LoVo (cell line): ENCODE measurements around the gene CABLES2.
A peak's percentile ranks its signal among the peaks of the same experiment; 100 is the strongest.
"Not testable (repeated sequence)": the region's sequence is repeated elsewhere in the genome, so short reads cannot be mapped to it uniquely, and the experiment has no call there.

ENCODE experiments used
- DNase-seq: peaks from one replicate; pipeline ENCODE4 v3.0.0-alpha.2; 2016; ENCODE audit warnings: low spot score

CABLES2 gene

DNA sequence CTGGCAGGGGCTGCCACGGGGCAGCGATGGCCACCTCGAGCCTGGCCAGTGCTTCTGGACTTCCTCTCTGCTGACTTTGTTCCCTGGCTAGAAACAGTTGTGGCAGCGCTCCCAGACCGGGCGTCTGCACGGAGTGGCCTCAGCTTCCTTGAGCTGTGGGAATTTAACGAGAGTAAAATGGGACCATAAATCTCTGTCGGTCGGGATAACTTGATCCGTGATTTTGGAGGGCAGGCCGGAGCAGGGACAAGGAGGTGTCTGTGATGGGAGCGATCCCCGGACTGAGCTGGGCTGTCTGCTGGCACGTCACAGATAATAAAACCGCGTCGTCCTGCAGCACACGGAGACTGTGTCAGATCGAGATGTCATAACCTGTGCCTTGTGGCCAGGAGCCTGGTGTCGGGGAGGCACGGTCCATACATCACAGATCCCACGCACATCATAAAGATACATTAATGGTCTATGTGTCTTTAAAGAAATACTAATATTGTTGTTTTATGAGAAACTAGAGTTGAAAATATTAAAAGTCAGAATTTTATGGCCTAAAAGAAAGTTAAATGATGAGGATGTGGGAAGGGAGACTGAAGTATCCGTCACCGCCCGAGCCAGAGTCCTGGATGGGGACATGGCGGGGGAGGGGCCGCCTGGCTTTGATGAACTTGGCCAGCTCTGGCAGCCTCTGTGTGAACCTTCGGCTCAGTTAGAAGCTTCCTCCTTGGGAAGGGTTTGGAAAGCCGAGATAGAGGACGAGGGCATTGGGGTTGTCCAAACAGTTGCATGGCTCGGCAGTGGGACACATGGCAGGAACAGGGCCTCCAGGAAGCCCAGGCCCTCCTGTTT lies 26.8 kb upstream of the CABLES2 start:
- no peak for DNase-seq

DNA sequence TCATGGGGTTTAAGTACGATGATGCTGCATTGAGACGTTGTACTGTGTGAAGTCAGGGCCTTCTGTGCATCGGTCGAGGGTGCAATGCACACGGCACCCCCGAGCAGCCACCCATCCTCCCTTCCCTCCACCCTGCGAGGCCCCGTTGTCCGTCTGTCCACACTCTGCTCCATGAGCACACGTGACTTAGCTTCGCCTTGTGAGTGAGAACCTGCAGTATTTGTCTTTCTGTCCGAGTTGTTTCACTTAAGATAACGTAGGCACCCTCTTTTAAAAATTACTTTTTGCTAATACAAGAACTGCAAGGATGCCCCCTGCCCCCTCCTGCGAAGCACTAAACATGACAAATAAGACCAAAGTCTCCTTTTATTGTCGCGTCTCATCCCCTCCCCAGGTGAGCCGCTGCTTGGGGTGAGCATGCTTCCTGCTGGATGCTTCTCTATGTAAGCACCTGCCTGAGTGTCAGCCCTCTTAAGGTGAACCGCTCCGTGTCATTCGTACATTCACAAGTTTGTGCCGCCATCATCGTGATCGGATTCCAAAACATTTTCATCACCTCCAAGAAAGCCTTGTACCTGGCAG lies 23.9 kb upstream of the CABLES2 start:
- DNase-seq = no peak

DNA sequence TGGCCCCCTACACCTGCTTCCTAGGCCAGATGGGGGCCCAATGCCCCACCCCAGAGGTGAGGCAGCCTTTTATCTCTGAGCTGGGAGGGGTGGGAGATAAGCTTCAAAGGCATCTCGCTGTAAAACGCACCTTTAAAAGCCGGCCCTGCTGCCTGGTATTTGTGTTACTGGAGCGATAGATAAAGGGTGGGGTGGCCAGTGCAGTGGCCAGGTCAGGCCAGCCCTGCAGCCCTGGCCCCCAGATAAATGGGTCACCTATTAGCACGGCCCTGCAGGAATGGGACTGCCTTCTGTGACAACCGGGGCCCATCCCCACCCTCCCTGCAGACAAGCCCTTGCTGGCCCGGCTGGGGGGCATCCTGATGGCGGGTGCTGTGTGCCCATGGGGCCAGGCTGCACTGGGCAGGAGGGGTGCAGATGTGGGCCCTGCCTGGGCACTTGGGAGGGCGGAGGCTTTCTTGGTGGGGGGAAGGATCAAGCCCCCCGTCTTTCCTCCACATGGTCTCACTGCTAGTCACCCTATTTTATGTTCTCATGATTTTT lies 23.3 kb upstream of the CABLES2 start:
- DNase-seq = no peak

DNA sequence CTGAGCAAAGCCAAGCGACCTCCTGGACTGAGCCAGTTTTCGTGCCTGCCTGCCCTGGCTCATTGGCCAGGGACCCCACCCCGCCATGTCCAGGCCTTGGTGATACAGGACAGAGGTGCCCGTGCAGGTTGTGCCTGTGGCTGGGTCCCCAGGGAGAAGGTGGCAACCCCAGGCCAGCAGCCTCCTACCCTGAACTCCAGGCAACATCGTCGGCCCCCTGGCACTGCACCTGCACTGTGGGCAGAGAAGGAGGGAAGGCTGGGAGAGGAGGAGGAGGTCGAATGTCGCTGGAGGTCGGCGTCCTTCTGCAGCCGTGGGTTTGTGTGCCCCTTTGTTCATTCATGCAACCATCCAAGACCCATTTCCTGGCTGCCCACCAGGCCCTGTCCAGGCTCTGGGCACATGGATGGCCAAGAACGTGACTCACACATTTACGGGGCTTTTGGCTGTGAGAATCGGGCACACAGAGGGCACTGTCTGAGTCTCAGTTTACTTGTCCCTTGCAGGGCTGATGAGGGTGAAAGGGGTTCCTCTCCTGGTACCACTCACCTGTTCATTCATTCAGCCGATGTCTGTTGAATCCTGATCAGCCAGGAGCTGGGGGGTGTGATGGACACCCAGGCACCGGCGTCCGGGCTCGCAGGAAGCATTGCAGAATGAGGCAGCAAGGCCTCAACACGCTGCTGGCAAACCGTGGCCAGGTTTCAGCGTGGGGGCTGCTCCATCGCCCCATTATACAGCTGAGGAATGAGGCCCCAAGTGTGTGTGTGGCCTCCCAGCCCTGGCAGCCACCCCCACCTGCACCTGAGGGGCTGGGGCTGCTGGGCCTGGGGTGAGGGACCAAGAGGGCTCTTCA lies 22.6 kb upstream of the CABLES2 start:
- no peak for DNase-seq

DNA sequence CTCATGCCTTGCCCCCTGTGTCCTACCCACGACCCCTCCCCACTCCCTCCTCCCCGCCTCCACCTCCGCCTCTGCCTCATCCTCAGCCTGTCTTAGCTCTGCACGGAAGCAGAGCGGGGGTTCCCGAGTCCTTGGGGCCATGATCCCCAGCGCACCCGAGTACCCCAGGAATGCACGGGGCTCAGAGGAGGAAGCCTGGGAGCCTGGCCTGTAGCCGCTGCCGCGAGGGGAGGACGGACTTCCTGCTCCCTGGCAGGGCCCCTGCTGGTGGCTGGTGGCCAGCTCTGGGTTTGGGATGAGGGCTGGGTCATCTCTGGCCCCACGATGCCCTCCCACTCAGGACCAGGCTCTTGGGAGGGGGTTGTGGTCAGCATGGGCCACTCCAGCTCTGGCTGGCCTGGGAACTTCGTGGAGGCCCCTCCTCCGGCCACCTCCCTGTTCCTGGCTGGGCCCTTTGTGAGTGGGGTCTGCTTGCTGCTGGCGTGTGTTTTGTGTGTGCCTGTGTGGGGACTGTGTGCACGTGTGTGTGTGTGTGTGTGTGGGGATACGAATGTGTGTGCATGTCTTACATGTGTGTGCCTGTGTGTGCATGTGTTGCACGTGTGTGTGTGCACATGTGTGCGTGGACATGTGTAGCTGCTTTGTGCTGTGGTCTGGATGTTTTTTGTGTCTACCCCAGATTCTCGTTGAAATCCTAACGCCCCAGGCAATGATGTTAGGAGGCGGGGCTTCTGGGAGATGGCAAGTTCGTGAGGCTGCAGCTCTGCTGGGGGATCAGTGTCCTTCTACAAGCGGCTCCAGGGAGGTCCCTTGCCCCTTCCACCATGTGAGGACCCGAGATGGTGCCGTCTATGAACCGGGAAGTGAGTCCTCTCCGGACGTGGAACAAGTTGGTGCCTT lies 21.6 kb upstream of the CABLES2 start:
- DNase-seq = no peak

DNA sequence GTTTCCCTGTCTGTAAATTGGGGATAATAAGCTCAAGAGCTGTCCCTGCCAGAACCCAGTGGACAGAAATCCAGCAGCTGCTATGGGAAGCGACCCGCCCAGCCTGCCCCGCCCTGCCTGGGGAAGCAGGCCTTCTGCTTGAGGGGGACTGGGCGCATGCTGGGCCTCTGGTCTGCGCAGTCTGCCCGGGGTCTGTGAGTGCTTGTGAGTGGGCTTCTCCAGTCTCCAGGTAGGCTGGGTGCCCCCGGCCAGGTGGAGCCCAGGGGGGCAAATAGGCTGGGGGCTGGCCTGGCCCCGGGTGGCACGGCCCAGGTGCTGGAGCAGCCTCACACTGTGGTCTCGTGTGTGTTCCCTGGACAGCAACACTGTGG lies 20.9 kb upstream of the CABLES2 start:
- DNase-seq = no peak

DNA sequence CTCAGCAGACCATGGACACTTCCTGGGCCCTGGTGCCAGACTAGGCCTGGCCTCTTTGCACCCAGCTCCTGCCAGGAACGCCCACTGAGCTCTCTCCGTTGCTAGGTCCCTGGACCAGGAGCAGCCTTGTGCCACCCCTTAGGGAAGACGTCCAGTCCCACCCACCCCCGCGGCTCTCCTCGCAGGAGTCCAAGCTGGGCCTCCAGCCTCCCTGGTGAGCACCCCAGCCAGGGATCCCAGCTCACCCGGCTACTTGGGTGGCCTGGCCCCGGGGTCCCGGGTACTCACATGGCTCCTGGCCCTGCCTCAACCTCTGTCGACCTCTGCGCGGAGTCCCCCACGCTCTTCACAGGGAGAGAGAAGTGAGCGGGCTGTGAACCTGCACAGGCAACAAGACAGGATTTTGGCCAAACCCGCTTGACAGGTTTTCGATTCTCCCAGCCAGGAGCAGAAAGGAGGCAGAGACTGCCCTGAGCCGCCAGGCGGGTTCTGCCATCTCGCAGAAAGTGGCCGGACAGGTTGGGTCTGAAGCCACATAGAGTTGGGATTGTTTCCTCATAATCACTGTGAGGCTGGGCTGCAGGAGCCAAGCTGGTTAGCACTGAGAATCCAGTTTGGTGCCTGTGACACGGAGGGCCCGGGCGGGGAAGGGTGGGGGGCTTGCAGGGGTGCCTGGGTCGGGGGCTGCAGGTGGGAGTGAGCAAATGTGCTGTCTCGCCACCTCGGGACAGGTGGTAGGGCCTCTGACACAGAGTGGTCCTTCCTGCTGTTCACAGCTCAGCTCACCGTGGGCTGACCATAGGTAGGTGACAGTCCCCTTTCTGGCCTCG lies 20.3 kb upstream of the CABLES2 start, which contains the start of gene RBBP8NL:
Gene RBBP8NL (minus strand): TSS at position 368 of the 830 bp plus-strand sequence. CDS start 7,892 bp downstream, outside the sequence.
- peak; percentile 86 for DNase-seq

DNA sequence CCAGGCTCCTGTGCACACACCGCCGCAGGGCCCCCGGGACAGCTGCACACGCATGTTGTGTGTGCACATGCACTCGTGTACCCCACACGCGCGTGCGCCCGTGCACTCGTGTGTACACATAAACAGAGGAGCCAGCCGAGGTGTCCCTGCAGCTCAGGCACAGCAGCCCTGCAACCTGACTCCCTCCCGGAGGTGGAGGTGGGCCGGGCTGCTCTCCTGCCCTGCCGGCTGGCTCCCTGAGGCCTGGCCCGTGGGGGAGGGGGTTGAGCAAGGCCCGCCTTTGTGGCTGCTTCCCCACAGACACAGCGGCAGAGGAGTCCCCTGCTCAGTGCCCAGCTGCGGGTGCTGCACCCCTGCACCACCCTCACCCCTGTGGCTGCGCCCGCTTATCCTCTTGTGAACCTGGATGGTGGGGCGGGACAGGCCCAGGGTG lies 19.6 kb upstream of the CABLES2 start:
- no peak for DNase-seq

DNA sequence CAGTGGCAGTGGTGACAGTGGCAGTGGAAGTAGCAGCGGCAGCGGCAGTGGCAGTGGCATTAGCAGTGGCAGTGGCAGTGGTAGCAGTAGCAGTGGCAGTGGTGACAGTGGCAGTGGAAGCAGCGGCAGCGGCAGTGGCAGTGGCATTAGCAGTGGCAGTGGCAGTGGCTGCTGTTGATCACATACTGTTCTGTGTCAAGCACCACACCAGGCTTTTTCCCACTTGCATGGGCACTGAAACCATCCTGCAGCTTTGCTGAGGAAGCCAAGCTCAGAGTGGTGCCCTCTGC lies 18.9 kb upstream of the CABLES2 start:
- not testable (repeated sequence) for DNase-seq

DNA sequence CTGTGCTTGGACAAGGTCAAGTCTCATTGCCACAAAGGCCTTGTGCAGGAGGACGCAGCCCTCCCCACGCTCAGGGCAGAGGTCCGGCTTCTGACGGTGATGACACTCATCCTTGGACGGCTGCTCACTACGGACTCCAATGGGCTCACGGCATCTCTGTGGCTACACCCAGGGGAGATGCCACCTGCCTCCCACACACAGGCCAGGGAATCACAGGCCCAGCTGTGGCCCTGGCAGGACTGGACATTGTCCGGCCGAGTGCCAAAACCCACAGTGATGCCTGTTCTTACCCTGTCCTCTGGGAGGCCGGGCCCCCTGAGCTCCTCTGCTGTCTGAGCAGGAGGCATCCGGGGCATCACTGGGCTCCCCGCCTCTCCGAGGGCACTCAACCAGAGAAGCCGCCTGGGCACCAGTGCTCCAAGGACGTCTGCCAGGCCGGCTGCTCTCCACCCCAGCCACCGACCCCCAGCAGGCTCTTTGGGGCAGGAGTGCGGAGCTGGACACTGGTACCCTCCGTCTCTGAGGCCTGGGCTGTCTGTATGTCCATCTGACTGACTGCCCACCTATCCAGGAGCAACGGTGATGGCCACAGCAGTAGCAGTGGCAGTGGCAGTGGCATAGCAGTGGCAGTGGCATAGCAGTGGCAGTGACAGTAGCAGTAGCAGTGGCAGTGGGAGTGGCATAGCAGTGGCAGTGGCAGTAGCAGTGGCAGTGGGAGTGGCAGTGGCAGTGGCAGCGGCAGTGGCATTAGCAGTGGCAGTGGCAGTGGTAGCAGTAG lies 18.4 kb upstream of the CABLES2 start:
- DNase-seq = no peak

DNA sequence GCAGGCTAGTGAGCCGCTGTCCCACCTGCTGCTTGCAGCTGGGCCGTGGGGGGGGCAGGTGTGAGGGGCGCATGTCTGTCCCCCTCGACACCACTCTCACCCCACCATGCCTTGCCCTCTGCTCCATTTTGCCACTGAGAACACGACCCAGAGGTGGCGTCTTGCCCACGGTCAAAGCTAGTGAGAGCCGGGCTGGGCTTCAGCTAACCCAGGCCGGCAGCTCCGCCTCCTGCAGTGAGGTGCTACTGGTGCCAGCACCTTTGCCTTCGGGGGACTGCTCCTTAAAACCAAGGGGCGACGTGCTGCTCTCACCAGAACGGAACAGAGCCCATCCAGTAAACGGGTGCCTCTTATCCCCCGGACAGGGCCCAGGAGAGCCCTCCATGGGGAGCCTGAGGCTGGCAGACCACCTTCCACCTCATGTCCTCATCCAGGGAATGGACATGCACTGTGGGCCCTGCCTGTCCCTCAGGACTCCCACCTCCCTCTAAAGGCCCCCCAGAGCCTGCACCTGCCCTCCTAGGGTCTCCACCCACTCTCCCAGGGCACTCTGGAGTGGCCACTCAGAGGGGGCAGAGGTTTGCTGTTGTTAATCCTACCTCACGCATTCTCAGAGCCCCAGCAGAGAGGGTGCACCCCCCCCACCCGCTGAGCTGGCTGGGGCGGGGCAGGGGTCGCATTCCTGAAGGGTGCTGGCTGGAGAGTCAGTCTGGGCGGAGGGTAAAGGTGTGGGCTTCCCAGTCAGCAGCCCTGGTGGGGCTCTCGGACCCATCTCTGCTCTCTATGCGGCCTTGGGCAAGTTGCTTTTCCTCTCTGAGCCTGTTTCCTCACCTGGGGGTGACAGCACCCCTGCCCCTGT lies 17.4 kb upstream of the CABLES2 start:
- DNase-seq = no peak

DNA sequence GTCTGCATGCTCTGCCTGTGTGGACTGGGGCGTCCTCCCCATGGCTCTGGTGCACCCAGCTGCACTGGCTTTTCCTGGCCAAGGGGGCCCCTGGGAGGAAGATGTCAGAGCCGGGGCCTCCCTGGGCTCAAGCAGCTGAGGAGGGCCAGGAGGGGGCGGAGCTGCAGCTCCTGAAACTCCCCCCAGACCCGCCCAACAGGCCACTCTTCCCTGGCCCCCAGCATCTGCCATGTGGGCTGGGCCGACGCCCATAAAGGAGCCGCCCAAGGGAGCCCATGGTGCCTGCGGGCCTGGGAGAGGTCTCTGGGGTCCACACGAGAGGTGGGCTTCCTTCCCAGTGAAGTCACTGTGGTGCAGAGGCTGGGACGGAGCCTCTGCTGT lies 16.2 kb upstream of the CABLES2 start:
- DNase-seq = no peak

DNA sequence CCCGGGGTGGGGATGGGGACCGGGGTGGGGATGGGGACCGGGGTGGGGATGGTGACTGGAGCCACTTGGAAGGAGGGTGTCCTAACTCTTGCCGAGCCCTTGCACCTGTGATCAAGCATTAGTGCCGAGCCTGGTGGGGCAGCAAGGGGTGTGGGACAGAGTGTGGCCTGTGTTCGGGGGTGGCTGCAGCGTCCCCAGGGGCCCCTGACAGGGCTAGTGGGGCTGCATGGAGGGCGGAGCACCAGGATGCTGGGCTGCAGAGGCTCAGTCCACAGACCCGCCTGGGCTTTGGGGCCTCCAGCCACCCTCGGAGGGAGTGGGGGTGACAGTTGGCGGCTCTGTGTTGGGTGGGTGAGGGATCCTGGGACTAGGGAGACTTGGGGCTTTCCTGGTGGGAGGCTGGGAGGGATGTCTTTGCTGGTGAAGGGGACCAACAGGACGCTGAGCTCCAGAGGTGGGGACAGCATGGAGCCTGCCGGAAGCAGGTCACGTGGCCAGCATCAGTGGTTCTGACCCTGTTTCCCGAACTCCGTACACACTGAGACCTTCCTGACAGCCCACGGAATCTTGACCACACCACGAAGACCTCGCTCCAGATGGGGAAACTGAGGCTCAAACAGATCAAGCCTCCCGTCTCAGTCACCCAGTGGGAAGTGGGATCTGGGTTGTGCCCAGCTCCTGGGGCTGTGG lies 15.7 kb upstream of the CABLES2 start:
- no peak for DNase-seq

DNA sequence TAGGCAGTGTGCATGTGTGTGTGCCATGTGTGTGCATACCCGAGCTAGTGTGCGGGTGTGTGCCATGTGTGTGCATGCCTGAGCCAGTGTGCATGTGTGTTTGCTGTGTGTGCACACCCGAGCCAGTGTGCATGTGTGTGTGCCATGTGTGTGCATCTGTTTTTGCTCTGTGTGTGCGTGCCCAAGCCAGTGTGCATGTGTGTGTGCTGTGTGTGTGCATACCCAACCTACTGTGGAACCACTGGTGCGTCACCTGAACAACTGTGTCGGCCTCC lies 14.6 kb upstream of the CABLES2 start:
- DNase-seq = no peak

DNA sequence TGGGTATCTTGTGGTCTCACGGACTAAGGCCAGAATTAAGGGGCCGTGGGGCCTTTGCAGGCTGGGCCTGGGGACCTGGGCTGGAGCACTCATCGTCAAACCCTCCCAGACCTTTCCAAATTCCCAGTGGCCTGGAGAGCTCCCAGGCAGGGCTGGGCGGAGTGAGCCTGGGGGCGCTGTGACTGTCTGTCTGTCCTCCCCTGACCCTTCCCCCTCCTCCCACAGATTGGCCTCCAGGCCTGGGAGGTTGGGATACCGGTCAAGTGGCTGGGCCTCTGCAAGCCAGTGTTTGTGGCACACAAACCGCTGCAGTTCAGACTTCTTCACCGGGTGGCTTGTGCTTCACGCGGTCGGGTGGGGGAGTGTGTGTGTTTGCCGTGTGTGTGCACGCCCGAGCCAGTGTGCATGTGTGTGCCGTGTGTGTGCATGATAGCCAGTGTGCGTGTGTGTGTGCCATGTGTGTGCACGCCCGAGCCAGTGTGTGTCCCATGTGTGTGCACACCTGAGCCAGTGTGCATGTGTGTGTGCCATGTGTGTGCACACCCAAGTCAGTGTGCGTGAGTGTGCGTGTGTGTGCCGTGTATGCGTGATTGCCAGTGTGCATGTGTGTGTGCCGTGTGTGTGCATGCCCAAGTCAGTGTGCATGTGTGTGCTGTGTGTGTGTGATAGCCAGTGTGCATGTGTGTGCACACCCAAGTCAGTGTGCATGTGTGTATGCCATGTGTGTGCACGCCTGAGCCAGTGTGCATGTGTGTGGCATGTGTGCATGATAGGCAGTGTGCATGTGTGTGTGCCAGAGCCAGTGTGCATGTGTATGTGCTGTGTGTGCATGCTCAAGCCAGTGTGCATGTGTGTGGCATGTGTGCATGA lies 14.0 kb upstream of the CABLES2 start:
- no peak for DNase-seq

DNA sequence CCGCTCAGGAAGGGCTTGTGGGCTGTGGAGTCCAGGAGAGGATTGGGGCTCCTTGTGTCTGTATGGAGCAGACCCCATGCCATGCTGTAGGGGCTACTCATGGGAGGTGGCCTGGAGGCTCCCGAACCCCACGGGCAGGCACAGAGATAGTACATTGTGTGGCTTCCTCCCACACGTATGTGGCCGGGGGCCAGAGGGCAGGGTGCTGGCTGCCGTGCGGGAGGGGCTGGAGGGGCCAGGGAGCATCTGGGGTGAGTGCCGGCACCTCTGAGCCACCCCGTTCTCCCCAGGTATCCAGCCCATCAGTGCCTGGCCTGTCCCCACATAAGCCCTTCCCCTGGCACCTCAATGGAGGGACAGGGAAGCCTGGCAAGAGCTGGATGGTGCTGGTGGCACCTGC lies 12.7 kb upstream of the CABLES2 start:
- DNase-seq = no peak

DNA sequence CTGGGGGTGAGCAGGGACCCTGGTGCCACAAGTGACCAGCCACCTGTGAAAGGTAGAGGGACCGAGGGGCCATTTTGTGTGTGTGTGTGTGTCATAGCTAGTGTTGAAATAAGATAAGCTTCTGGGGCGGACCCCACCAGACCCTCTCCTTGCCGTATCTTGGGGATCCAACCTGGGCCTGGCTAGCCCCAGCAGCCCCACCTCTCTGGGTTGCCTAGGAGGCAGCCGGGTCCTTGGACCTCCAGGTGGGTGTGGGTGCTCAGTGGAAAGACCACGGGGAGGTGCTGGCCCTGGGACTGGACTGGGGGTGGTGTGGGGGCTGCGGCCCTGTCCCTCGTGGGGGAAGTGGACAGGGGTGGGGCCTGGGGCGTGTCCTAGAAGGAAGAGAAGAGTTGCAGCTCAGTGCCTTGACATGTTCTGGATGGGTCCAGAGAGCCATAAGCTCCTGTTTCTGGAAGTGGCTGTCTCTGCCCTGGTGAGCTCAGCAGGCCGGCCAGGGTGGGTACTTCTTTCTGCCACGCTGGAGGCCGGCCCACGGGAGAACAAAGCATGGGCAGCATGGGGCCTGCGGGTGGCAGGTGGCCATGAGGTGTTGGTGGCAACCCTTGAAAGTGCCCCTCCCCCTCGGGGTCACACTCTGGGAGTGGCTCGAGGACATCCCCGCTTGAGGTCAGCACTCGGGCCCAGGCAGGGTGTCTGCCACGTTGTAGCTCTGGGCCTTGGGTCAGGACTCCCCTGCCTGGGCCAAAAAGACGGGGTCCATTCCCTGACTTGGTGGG lies 11.8 kb upstream of the CABLES2 start:
- no peak for DNase-seq
